GM10266 (cell line): ENCODE results near the gene RAPH1.

Experiments
- DNase-seq: peaks from one replicate; pipeline ENCODE4 v3.0.0; 2012; ENCODE audit errors: extremely low spot score
- CTCF ChIP-seq: IDR thresholded peaks from 2 replicates; pipeline ENCODE4 v1.5.1; 2012; ENCODE audit warnings: mild to moderate bottlenecking, low read depth; ENCODE audit not compliant: control insufficient read depth, insufficient read depth; ENCODE audit errors: missing control alignments

Gene RAPH1

GRCh38 chr2:203535078-203535783 lies at the start of gene RAPH1:
RAPH1 (minus strand) TSS chr2:203535301; CDS start chr2:203495353, 39,948 bp downstream.
- DNase-seq: peak; percentile 84
- TF ChIP-seq CTCF: no peak

- no peak for TF ChIP-seq CTCF
- DNase-seq: no peak
Observed at GRCh38 chr2:203584784-203585183, 49.7 kb upstream of the RAPH1 start.

GRCh38 chr2:203583701-203584100 lies 48.6 kb upstream of the RAPH1 start:
- TF ChIP-seq CTCF: no peak

GRCh38 chr2:203583084-203583695 lies 48.1 kb upstream of the RAPH1 start:
- no peak for TF ChIP-seq CTCF
- DNase-seq: no peak

More at GRCh38 chr2:203583701-203584100, 48.6 kb upstream of the RAPH1 start:
- no peak for DNase-seq

- no peak for DNase-seq
- no peak for TF ChIP-seq CTCF
Observed at GRCh38 chr2:203582468-203582867, 47.4 kb upstream of the RAPH1 start.

GRCh38 chr2:203580844-203581243 lies 45.7 kb upstream of the RAPH1 start:
- TF ChIP-seq CTCF: no peak
- no peak for DNase-seq

- TF ChIP-seq CTCF: no peak
- DNase-seq: no peak
Observed at GRCh38 chr2:203579730-203580129, 44.6 kb upstream of the RAPH1 start.
